Fibroblast of lung (primary cell): ENCODE results near the gene IMMP2L. TPM values are rescaled to one million over a fixed set of nuclear protein-coding genes. Genes with fewer than 3 reads are reported as not detected.
A peak's percentile ranks its signal among the peaks of the same experiment; 100 is the strongest.

Experiments used
- DNase-seq, 2 donors: peaks; one replicate each; pipeline versions ENCODE4 v3.0.0 to v3.0.0-alpha.2; 2010; ENCODE audit warnings: low read depth in 2 of 2
- H2AFZ ChIP-seq: 2 replicates; pipeline ENCODE4 v1.5.1; 2012; ENCODE audit warnings: low read length, control low read depth, inconsistent platforms
- H3K27ac ChIP-seq: 2 replicates; pipeline ENCODE4 v1.5.1; 2011; ENCODE audit warnings: low read length, control low read depth; ENCODE audit not compliant: insufficient read depth
- H3K27me3 ChIP-seq: 2 replicates; pipeline ENCODE4 v1.5.1; 2011; ENCODE audit warnings: mild to moderate bottlenecking, low read length; ENCODE audit not compliant: control insufficient read depth, insufficient read depth
- H3K36me3 ChIP-seq: 2 replicates; pipeline ENCODE4 v1.5.1; 2011; ENCODE audit warnings: low read length; ENCODE audit not compliant: control insufficient read depth, insufficient read depth
- H3K4me1 ChIP-seq: 2 replicates; pipeline ENCODE4 v1.5.1; 2011; ENCODE audit warnings: low read length; ENCODE audit not compliant: control insufficient read depth, insufficient read depth; ENCODE audit errors: extremely low read depth
- H3K4me2 ChIP-seq: 2 replicates; pipeline ENCODE4 v1.5.1; 2011; ENCODE audit warnings: low read length, control low read depth; ENCODE audit not compliant: insufficient read depth; ENCODE audit errors: extremely low read depth
- H3K4me3 ChIP-seq, 4 experiments: fragments of 200-600 bp in 1 of 4; sonication (generic) in 1 of 4; replicated peaks in 1 of 4; 2 replicates each; pipeline ENCODE4 v1.5.1; 2011 to 2016; ENCODE audit warnings: low read length in 4 of 4, low read depth in 3 of 4, mild to moderate bottlenecking in 3 of 4, control low read depth in 2 of 4, inconsistent platforms in 1 of 4, mixed read lengths in 1 of 4; ENCODE audit not compliant: insufficient read depth in 1 of 4; ENCODE audit errors: control extremely low read depth in 1 of 4
- H3K79me2 ChIP-seq: 2 replicates; pipeline ENCODE4 v1.5.1; 2012; ENCODE audit warnings: mild to moderate bottlenecking, low read length, inconsistent platforms; ENCODE audit not compliant: control insufficient read depth, insufficient read depth
- H3K9ac ChIP-seq: 2 replicates; pipeline ENCODE4 v1.5.1; 2011; ENCODE audit warnings: mild to moderate bottlenecking, low read length, control low read depth; ENCODE audit not compliant: insufficient read depth
- H3K9me3 ChIP-seq: 2 replicates; pipeline ENCODE4 v1.5.1; 2012; ENCODE audit warnings: low read depth, low read length; ENCODE audit not compliant: control insufficient read depth, insufficient read depth
- H4K20me1 ChIP-seq: 2 replicates; pipeline ENCODE4 v1.5.1; 2011; ENCODE audit warnings: low read length; ENCODE audit not compliant: control insufficient read depth, insufficient read depth; ENCODE audit errors: extremely low read depth
- CTCF ChIP-seq, 2 donors: IDR thresholded peaks in 1 of 2; conservative IDR thresholded peaks in 1 of 2; 1 replicate in 1 of 2; 2 replicates in 1 of 2; pipeline ENCODE4 v1.5.1; 2011 to 2012; ENCODE audit warnings: low read length in 2 of 2, control low read depth in 1 of 2, inconsistent platforms in 1 of 2, low read depth in 1 of 2, mild to moderate bottlenecking in 1 of 2
- EZH2 ChIP-seq: IDR thresholded peaks from 2 replicates; pipeline ENCODE4 v1.5.1; 2012; ENCODE audit warnings: low read length, control low read depth, mild to moderate bottlenecking; ENCODE audit errors: missing control alignments
- polyA plus RNA-seq, 2 donors: library from polyadenylated mRNA; depleted of rRNA in 1 of 2; stranded (reverse) in 1 of 2; unstranded in 1 of 2; fragments of >200 nt; gene quantifications; 2 replicates each; pipeline ENCODE4 v1.2.1, GENCODE V29; 2011 to 2012; ENCODE audit warnings: missing spikeins in 1 of 2
- total RNA-seq: library from RNA; depleted of rRNA; stranded (reverse); fragments of >200 nt; gene quantifications from 2 replicates; pipeline ENCODE4 v1.2.1, GENCODE V29; 2014

Gene IMMP2L
- total and polyA plus RNA-seq, 2 donors (not counting 1 experiment from before 2014, with no cell fraction given), result 6.9 to 14.4 TPM

- no peak overlapping the region for H3K9ac ChIP-seq
- H3K4me2 ChIP-seq, result no peak overlapping the region
- H3K27ac ChIP-seq, result no peak overlapping the region
- no peak overlapping the region for H3K4me3 ChIP-seq
- H3K9me3 ChIP-seq, result no peaks in the 10 kb centered on the region
- H3K4me1 ChIP-seq, result peaks cover 9% of the 10 kb centered on the region
- peak; percentile 25 to 80 for DNase-seq
- TF ChIP-seq CTCF (conservative IDR thresholded peaks at IDR 0.05 in 1 of 2, IDR thresholded peaks at IDR 0.05 in 1 of 2; ENCODE audit: low read depth in 1 of 2, low read length in 2 of 2), result no peak
- no peak for TF ChIP-seq EZH2
- no peaks in the 10 kb centered on the region for H3K36me3 ChIP-seq
- H3K79me2 ChIP-seq, result no peaks in the 10 kb centered on the region
- H3K27me3 ChIP-seq, result no peaks in the 10 kb centered on the region
- H4K20me1 ChIP-seq, result no peaks in the 10 kb centered on the region
- H2AFZ ChIP-seq, result no peak overlapping the region
These were observed 197.9 kb downstream of the IMMP2L start for GRCh38 chr7:111364413-111364812.

- Histone ChIP-seq H3K4me1 (peaks cover 9% of the 10 kb centered on the region), H2AFZ (no peak overlapping the region), H3K27ac (peak overlapping the region; percentile 0), H3K79me2 (no peaks in the 10 kb centered on the region), H3K4me2 (peak overlapping the region; percentile 28), H3K27me3 (no peaks in the 10 kb centered on the region), H4K20me1 (no peaks in the 10 kb centered on the region), H3K36me3 (no peaks in the 10 kb centered on the region), H3K9me3 (no peaks in the 10 kb centered on the region), H3K9ac (no peak overlapping the region), H3K4me3 (no peak overlapping the region)
- TF ChIP-seq EZH2 (no peak), CTCF (conservative IDR thresholded peaks at IDR 0.05 in 1 of 2, IDR thresholded peaks at IDR 0.05 in 1 of 2; ENCODE audit: low read depth in 1 of 2, low read length in 2 of 2) (no peak)
- DNase-seq, result peak; percentile 41 to 63
These were observed 199.2 kb downstream of the IMMP2L start for GRCh38 chr7:111363099-111363498.

- Histone ChIP-seq H3K27ac (no peak overlapping the region), H3K36me3 (no peaks in the 10 kb centered on the region), H3K4me3 (no peak overlapping the region), H3K27me3 (no peaks in the 10 kb centered on the region), H3K4me1 (peaks cover 9% of the 10 kb centered on the region), H3K9me3 (no peaks in the 10 kb centered on the region), H3K79me2 (no peaks in the 10 kb centered on the region), H2AFZ (no peak overlapping the region), H3K4me2 (peak overlapping the region; percentile 28), H3K9ac (no peak overlapping the region), H4K20me1 (no peaks in the 10 kb centered on the region)
- peak; percentile 60 to 71 for DNase-seq
- no peak for TF ChIP-seq CTCF (conservative IDR thresholded peaks at IDR 0.05 in 1 of 2, IDR thresholded peaks at IDR 0.05 in 1 of 2; ENCODE audit: low read depth in 1 of 2, low read length in 2 of 2)
- no peak for TF ChIP-seq EZH2
These were observed 199.7 kb downstream of the IMMP2L start for GRCh38 chr7:111362506-111363054.
